Right cardiac atrium (tissue), 5 donors: ENCODE measurements around the gene LAMA1. TPM values are rescaled to one million over a fixed set of nuclear protein-coding genes. Genes with fewer than 3 reads are reported as not detected.

Source experiments
- ATAC-seq, 2 donors: fragments of 200-7000 bp; cut with Tn5 transposase; one replicate each; pipeline versions ENCODE4 v1.8.0 to v1.9.1; 2020; ENCODE audit warnings: moderate library complexity in 2 of 2, mild to moderate bottlenecking in 1 of 2
- DNase-seq, 3 donors: peaks; one replicate each; pipeline ENCODE4 v3.0.0-alpha.2; 2020
- H3K27ac ChIP-seq: one replicate; pipeline ENCODE4 v1.5.1; 2013; ENCODE audit warnings: mild to moderate bottlenecking, low read length, control low read depth, moderate library complexity
- H3K27me3 ChIP-seq: one replicate; pipeline ENCODE4 v1.6.1; 2013; ENCODE audit not compliant: control insufficient read depth, insufficient read depth
- H3K4me1 ChIP-seq: one replicate; pipeline ENCODE4 v1.6.1; 2013; ENCODE audit warnings: low read length; ENCODE audit not compliant: control insufficient read depth, insufficient read depth
- H3K4me3 ChIP-seq: one replicate; pipeline ENCODE4 v1.5.1; 2013; ENCODE audit warnings: low read length, control low read depth
- H3K9me3 ChIP-seq: one replicate; pipeline ENCODE4 v1.6.1; 2013; ENCODE audit warnings: low read length; ENCODE audit not compliant: control insufficient read depth
- WGBS: extraction: QIAGEN DNeasy Blood & Tissue Kit; methylation state at CpG from one replicate; pipeline ENCODE4 v1.1.7; 2013; 5-methylcytosine and 5-hydroxymethylcytosine counted together
- intact Hi-C, 4 donors: fragments of 100-400 bp; cut with DNase I; formaldehyde crosslinking; loops; one replicate each; pipeline versions ENCODE4 v1.11.0 to v1.14.0; 2022 to 2023
- polyA plus RNA-seq: library from polyadenylated mRNA; stranded (reverse); fragments of 200-250 nt; gene quantifications from one replicate; pipeline ENCODE4 v1.2.3, GENCODE V29; 2013
- total RNA-seq, 4 donors: library from RNA; stranded (reverse); fragmentation: NEBNext Ultra II Directional; extraction: Animal tissue kit (Norgen Biotek cat#: 25700); gene quantifications; one replicate each; pipeline ENCODE4 v1.2.1, GENCODE V29; 2021
- donor health status: healthy with polysubstance abuse.
- donor health status: DM: no; HTN: yes; CAD: no.
- donor health status: DM: no; HTN: no; CAD: no.
- donor health status: DM: no; HTN: yes; CAD: no; lungs with severe emphysema.
- donor health status: DM: yes; HTN: yes; CAD: no.

Gene LAMA1
- total and polyA plus RNA-seq, 5 donors: 0.02 to 0.81 (median 0.06) TPM; not detected in 2

- intact Hi-C loops: no loop called here
- Histone ChIP-seq H3K27ac (no peak overlapping the region), H3K27me3 (no peaks in the 10 kb centered on the region), H3K9me3 (no peaks in the 10 kb centered on the region), H3K4me1 (no peaks in the 10 kb centered on the region), H3K4me3 (no peak overlapping the region)
- ATAC-seq: no peak
- 84% methylated on average over 10 of the region's 10 CpGs for WGBS
- DNase-seq: no peak
These were observed 135.2 kb downstream of the LAMA1 start for GRCh38 chr18:6982398-6982797.

- no peak overlapping the region for H3K4me3 ChIP-seq
- no peaks in the 10 kb centered on the region for H3K9me3 ChIP-seq
- DNase-seq: no peak
- no peak for ATAC-seq
- no peaks in the 10 kb centered on the region for H3K4me1 ChIP-seq
- 86% methylated on average over 2 of the region's 2 CpGs for WGBS
- H3K27me3 ChIP-seq: no peaks in the 10 kb centered on the region
- intact Hi-C loops: no loop called here
- no peak overlapping the region for H3K27ac ChIP-seq
These were observed 137.2 kb downstream of the LAMA1 start for GRCh38 chr18:6980363-6980762.

GRCh38 chr18:6979954-6980353, 137.6 kb downstream of the LAMA1 start:
- Histone ChIP-seq H3K4me3 (no peak overlapping the region), H3K9me3 (no peaks in the 10 kb centered on the region), H3K27ac (no peak overlapping the region), H3K27me3 (no peaks in the 10 kb centered on the region), H3K4me1 (no peaks in the 10 kb centered on the region)
- intact Hi-C loops: no loop called here
- 97% methylated on average over 3 of the region's 3 CpGs for WGBS
- no peak for ATAC-seq
- no peak for DNase-seq

GRCh38 chr18:6976935-6977334, 140.7 kb downstream of the LAMA1 start:
- ATAC-seq: no peak
- H3K27me3 ChIP-seq: no peaks in the 10 kb centered on the region
- DNase-seq: no peak
- H3K4me3 ChIP-seq: no peak overlapping the region
- intact Hi-C loops: no loop called here
- H3K27ac ChIP-seq: no peak overlapping the region
- WGBS: 93% methylated on average over 3 of the region's 3 CpGs
- no peaks in the 10 kb centered on the region for H3K4me1 ChIP-seq
- H3K9me3 ChIP-seq: no peaks in the 10 kb centered on the region

- intact Hi-C loops: no loop called here
- no peak for ATAC-seq
- no peaks in the 10 kb centered on the region for H3K27me3 ChIP-seq
- H3K27ac ChIP-seq: no peak overlapping the region
- 91% methylated on average over 6 of the region's 6 CpGs for WGBS
- no peaks in the 10 kb centered on the region for H3K4me1 ChIP-seq
- H3K9me3 ChIP-seq: no peaks in the 10 kb centered on the region
- DNase-seq: no peak
- no peak overlapping the region for H3K4me3 ChIP-seq
These were observed 142.5 kb downstream of the LAMA1 start for GRCh38 chr18:6975084-6975483.

- intact Hi-C loops: no loop called here
- Histone ChIP-seq H3K27me3 (no peaks in the 10 kb centered on the region), H3K4me3 (no peak overlapping the region), H3K27ac (no peak overlapping the region), H3K4me1 (no peaks in the 10 kb centered on the region), H3K9me3 (no peaks in the 10 kb centered on the region)
- 80% methylated on average over 7 of the region's 7 CpGs for WGBS
- ATAC-seq (no peak), DNase-seq (no peak)
These were observed 145.6 kb downstream of the LAMA1 start for GRCh38 chr18:6971823-6972478.

GRCh38 chr18:6963452-6964097, 154.0 kb downstream of the LAMA1 start:
- no peak for ATAC-seq
- Histone ChIP-seq H3K27me3 (no peaks in the 10 kb centered on the region), H3K4me1 (no peaks in the 10 kb centered on the region), H3K27ac (no peak overlapping the region), H3K9me3 (no peaks in the 10 kb centered on the region), H3K4me3 (no peak overlapping the region)
- intact Hi-C loops: no loop called here
- 98% methylated on average over 2 of the region's 2 CpGs for WGBS
- DNase-seq: no peak

- H3K4me1 ChIP-seq: no peaks in the 10 kb centered on the region
- H3K27ac ChIP-seq: no peak overlapping the region
- no peaks in the 10 kb centered on the region for H3K9me3 ChIP-seq
- WGBS: 86% methylated on average over 9 of the region's 9 CpGs
- no peaks in the 10 kb centered on the region for H3K27me3 ChIP-seq
- intact Hi-C loops: no loop called here
- no peak for DNase-seq
- ATAC-seq: no peak
- H3K4me3 ChIP-seq: no peak overlapping the region
These were observed 154.8 kb downstream of the LAMA1 start for GRCh38 chr18:6962571-6963451.

GRCh38 chr18:6961331-6961730, 156.3 kb downstream of the LAMA1 start:
- 82% methylated on average over 9 of the region's 9 CpGs for WGBS
- H3K27ac ChIP-seq: no peak overlapping the region
- H3K9me3 ChIP-seq: no peaks in the 10 kb centered on the region
- H3K4me3 ChIP-seq: no peak overlapping the region
- ATAC-seq (no peak), DNase-seq (no peak)
- intact Hi-C loops: no loop called here
- no peaks in the 10 kb centered on the region for H3K27me3 ChIP-seq
- H3K4me1 ChIP-seq: no peaks in the 10 kb centered on the region

- ATAC-seq: no peak
- whole genome bisulfite sequencing: 86% methylated on average over 2 of the region's 2 CpGs
- H3K27ac ChIP-seq: no peak overlapping the region
- no peak for DNase-seq
- H3K4me1 ChIP-seq: no peaks in the 10 kb centered on the region
- no peaks in the 10 kb centered on the region for H3K9me3 ChIP-seq
- intact Hi-C loops: no loop called here
- no peaks in the 10 kb centered on the region for H3K27me3 ChIP-seq
- H3K4me3 ChIP-seq: no peak overlapping the region
These were observed 156.9 kb downstream of the LAMA1 start for GRCh38 chr18:6960656-6961055.

GRCh38 chr18:6960124-6960523, 157.5 kb downstream of the LAMA1 start:
- WGBS: 95% methylated on average over 1 of the region's 1 CpG
- intact Hi-C loops: no loop called here
- no peak for ATAC-seq
- Histone ChIP-seq H3K9me3 (no peaks in the 10 kb centered on the region), H3K4me1 (no peaks in the 10 kb centered on the region), H3K27me3 (no peaks in the 10 kb centered on the region), H3K4me3 (no peak overlapping the region), H3K27ac (no peak overlapping the region)
- DNase-seq: no peak
